Activated naive CD8-positive, alpha-beta T cell (primary cell): ENCODE results near the gene IARS1.

Experiments
- H3K27ac Mint-ChIP-seq: one replicate; pipeline ENCODE4 v1.8.0; 2021; ENCODE audit warnings: mixed read lengths
- H3K27me3 Mint-ChIP-seq: one replicate; pipeline ENCODE4 v1.8.0; 2021; ENCODE audit warnings: mixed read lengths
- H3K36me3 Mint-ChIP-seq: one replicate; pipeline ENCODE4 v1.8.0; 2021; ENCODE audit warnings: mixed read lengths
- H3K4me1 Mint-ChIP-seq: one replicate; pipeline ENCODE4 v1.8.0; 2021; ENCODE audit warnings: low read depth, mixed read lengths
- H3K4me3 Mint-ChIP-seq: one replicate; pipeline ENCODE4 v1.8.0; 2021; ENCODE audit warnings: mild to moderate bottlenecking, mixed read lengths
- H3K9me3 Mint-ChIP-seq: one replicate; pipeline ENCODE4 v1.8.0; 2021; ENCODE audit warnings: low read depth, mixed read lengths

Gene IARS1

GRCh38 chr9:92293452-92294296 is at the start of gene IARS1:
TSS of gene IARS1 (minus strand) at chr9:92293697. CDS start at chr9:92289419, 4,278 bp downstream.
- peaks cover 63% of the 10 kb centered on the region for H3K4me1 Mint-ChIP-seq
- H3K27ac Mint-ChIP-seq = peak within 1 kb of the TSS; percentile 100
- no peaks in the 10 kb centered on the region for H3K9me3 Mint-ChIP-seq
- peak within 1 kb of the TSS; percentile 95 for H3K4me3 Mint-ChIP-seq
- H3K27me3 Mint-ChIP-seq = no peaks in the 10 kb centered on the region
- peaks cover 24% of the 10 kb centered on the region for H3K36me3 Mint-ChIP-seq

GRCh38 chr9:92342825-92343488 is 49.5 kb upstream of the IARS1 start:
- no peak overlapping the region for H3K4me3 Mint-ChIP-seq

GRCh38 chr9:92341578-92341977 is 48.1 kb upstream of the IARS1 start:
- peaks cover 16% of the 10 kb centered on the region for H3K36me3 Mint-ChIP-seq
- H3K4me3 Mint-ChIP-seq = no peak overlapping the region
- H3K27ac Mint-ChIP-seq = no peak overlapping the region
- H3K4me1 Mint-ChIP-seq = no peaks in the 10 kb centered on the region
- H3K9me3 Mint-ChIP-seq = no peaks in the 10 kb centered on the region
- H3K27me3 Mint-ChIP-seq = no peaks in the 10 kb centered on the region

More at GRCh38 chr9:92342825-92343488, 49.5 kb upstream of the IARS1 start:
- no peaks in the 10 kb centered on the region for H3K27me3 Mint-ChIP-seq
- H3K27ac Mint-ChIP-seq = no peak overlapping the region
- H3K36me3 Mint-ChIP-seq = peaks cover 16% of the 10 kb centered on the region
- no peaks in the 10 kb centered on the region for H3K9me3 Mint-ChIP-seq
- no peaks in the 10 kb centered on the region for H3K4me1 Mint-ChIP-seq

GRCh38 chr9:92333282-92333634 is 39.8 kb upstream of the IARS1 start:
- no peaks in the 10 kb centered on the region for H3K27me3 Mint-ChIP-seq
- H3K4me3 Mint-ChIP-seq = no peak overlapping the region
- no peak overlapping the region for H3K27ac Mint-ChIP-seq
- no peaks in the 10 kb centered on the region for H3K4me1 Mint-ChIP-seq
- peaks cover 19% of the 10 kb centered on the region for H3K36me3 Mint-ChIP-seq
- no peaks in the 10 kb centered on the region for H3K9me3 Mint-ChIP-seq

- Mint-ChIP-seq H3K4me3 (no peak overlapping the region), H3K9me3 (no peaks in the 10 kb centered on the region), H3K4me1 (peaks cover 2% of the 10 kb centered on the region), H3K27me3 (no peaks in the 10 kb centered on the region), H3K27ac (no peak overlapping the region), H3K36me3 (peaks cover 19% of the 10 kb centered on the region)
These were observed 39.2 kb upstream of the IARS1 start for GRCh38 chr9:92332577-92333281.

- Mint-ChIP-seq H3K27me3 (no peaks in the 10 kb centered on the region), H3K9me3 (no peaks in the 10 kb centered on the region), H3K4me1 (peaks cover 20% of the 10 kb centered on the region), H3K4me3 (no peak overlapping the region), H3K36me3 (peaks cover 9% of the 10 kb centered on the region), H3K27ac (no peak overlapping the region)
These were observed 34.7 kb upstream of the IARS1 start for GRCh38 chr9:92328225-92328624.

GRCh38 chr9:92327283-92327850 is 33.9 kb upstream of the IARS1 start:
- peak overlapping the region; percentile 98 for H3K4me3 Mint-ChIP-seq
- H3K27ac Mint-ChIP-seq = peak overlapping the region; percentile 98
- H3K36me3 Mint-ChIP-seq = peaks cover 11% of the 10 kb centered on the region
- H3K27me3 Mint-ChIP-seq = no peaks in the 10 kb centered on the region
- H3K4me1 Mint-ChIP-seq = peaks cover 28% of the 10 kb centered on the region
- H3K9me3 Mint-ChIP-seq = no peaks in the 10 kb centered on the region

- peaks cover 12% of the 10 kb centered on the region for H3K36me3 Mint-ChIP-seq
- H3K4me3 Mint-ChIP-seq = peak overlapping the region; percentile 98
- peaks cover 35% of the 10 kb centered on the region for H3K4me1 Mint-ChIP-seq
- H3K27ac Mint-ChIP-seq = peak overlapping the region; percentile 98
- H3K9me3 Mint-ChIP-seq = no peaks in the 10 kb centered on the region
- H3K27me3 Mint-ChIP-seq = no peaks in the 10 kb centered on the region
These were observed 32.5 kb upstream of the IARS1 start for GRCh38 chr9:92325991-92326500.

GRCh38 chr9:92325269-92325990 is 31.9 kb upstream of the IARS1 start, which contains the start of the genes CENPP and NOL8:
TSS of gene CENPP (plus strand) at chr9:92325953.
TSS of gene NOL8 (minus strand) at chr9:92325350. CDS start at chr9:92324161, 1,189 bp downstream.
- peak within 1 kb of the TSS; percentile 98 for H3K4me3 Mint-ChIP-seq

GRCh38 chr9:92324889-92325268 is 31.4 kb upstream of the IARS1 start:
- peaks cover 38% of the 10 kb centered on the region for H3K4me1 Mint-ChIP-seq
- peak overlapping the region; percentile 98 for H3K4me3 Mint-ChIP-seq
- H3K27ac Mint-ChIP-seq = peak overlapping the region; percentile 98
- H3K27me3 Mint-ChIP-seq = no peaks in the 10 kb centered on the region
- H3K36me3 Mint-ChIP-seq = peaks cover 13% of the 10 kb centered on the region
- no peaks in the 10 kb centered on the region for H3K9me3 Mint-ChIP-seq

More at GRCh38 chr9:92325269-92325990, 31.9 kb upstream of the IARS1 start, which contains the start of the genes CENPP and NOL8:
- Mint-ChIP-seq H3K27me3 (no peaks in the 10 kb centered on the region), H3K9me3 (no peaks in the 10 kb centered on the region), H3K27ac (peak within 1 kb of the TSS; percentile 98), H3K36me3 (peaks cover 15% of the 10 kb centered on the region), H3K4me1 (peaks cover 38% of the 10 kb centered on the region)

- no peaks in the 10 kb centered on the region for H3K9me3 Mint-ChIP-seq
- H3K4me1 Mint-ChIP-seq = peaks cover 38% of the 10 kb centered on the region
- peaks cover 11% of the 10 kb centered on the region for H3K36me3 Mint-ChIP-seq
- peak overlapping the region; percentile 98 for H3K4me3 Mint-ChIP-seq
- peak overlapping the region; percentile 98 for H3K27ac Mint-ChIP-seq
- H3K27me3 Mint-ChIP-seq = no peaks in the 10 kb centered on the region
These were observed 30.9 kb upstream of the IARS1 start for GRCh38 chr9:92324431-92324830.

- Mint-ChIP-seq H3K27me3 (no peaks in the 10 kb centered on the region), H3K4me3 (no peak overlapping the region), H3K9me3 (no peaks in the 10 kb centered on the region), H3K4me1 (peaks cover 36% of the 10 kb centered on the region), H3K27ac (peak overlapping the region; percentile 8), H3K36me3 (peaks cover 25% of the 10 kb centered on the region)
These were observed 22.0 kb upstream of the IARS1 start for GRCh38 chr9:92315456-92315855.

GRCh38 chr9:92313624-92314012 is 20.1 kb upstream of the IARS1 start:
- Mint-ChIP-seq H3K27me3 (no peaks in the 10 kb centered on the region), H3K9me3 (no peaks in the 10 kb centered on the region), H3K36me3 (peaks cover 29% of the 10 kb centered on the region), H3K4me3 (peak overlapping the region; percentile 42), H3K4me1 (peaks cover 36% of the 10 kb centered on the region), H3K27ac (peak overlapping the region; percentile 69)
